ENCODE results near the gene PRELID2.

PRELID2 gene

DNA sequence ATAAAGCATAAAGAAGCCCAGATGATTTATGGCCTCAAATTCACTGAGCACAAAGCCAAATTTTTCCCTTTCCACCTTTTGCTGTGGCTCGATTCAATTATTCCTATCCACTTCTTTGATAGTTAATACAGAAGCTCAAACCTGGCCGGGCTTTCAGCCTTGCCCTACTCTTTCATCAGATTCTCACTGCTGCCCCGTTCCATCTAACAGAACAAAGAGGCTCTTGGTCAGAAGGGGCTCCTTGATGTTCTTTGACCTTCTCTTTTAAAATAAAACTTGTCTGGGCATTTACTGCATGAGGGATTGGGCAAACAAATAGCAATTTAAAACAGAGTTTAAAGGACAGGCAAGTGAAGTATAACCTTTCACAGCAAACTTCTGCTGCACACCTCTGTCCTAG, 27.9 kb upstream of the PRELID2 start:
- TF ChIP-seq, protein P1, sequence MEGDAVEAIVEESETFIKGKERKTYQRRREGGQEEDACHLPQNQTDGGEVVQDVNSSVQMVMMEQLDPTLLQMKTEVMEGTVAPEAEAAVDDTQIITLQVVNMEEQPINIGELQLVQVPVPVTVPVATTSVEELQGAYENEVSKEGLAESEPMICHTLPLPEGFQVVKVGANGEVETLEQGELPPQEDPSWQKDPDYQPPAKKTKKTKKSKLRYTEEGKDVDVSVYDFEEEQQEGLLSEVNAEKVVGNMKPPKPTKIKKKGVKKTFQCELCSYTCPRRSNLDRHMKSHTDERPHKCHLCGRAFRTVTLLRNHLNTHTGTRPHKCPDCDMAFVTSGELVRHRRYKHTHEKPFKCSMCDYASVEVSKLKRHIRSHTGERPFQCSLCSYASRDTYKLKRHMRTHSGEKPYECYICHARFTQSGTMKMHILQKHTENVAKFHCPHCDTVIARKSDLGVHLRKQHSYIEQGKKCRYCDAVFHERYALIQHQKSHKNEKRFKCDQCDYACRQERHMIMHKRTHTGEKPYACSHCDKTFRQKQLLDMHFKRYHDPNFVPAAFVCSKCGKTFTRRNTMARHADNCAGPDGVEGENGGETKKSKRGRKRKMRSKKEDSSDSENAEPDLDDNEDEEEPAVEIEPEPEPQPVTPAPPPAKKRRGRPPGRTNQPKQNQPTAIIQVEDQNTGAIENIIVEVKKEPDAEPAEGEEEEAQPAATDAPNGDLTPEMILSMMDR (IDR thresholded peaks at IDR 0.05; ENCODE audit: borderline replicate concordance, insufficient read depth, low read depth, low read length) = no peak
- no peak overlapping the region for H3K4me3 ChIP-seq (ENCODE audit: low read depth, low read length)

- H3K4me3 ChIP-seq (ENCODE audit: low read depth, low read length) = no peak overlapping the region
- TF ChIP-seq, protein P1 (IDR thresholded peaks at IDR 0.05; ENCODE audit: borderline replicate concordance, insufficient read depth, low read depth, low read length) = 0 out of 2 replicates have a peak, but pooled peaks have one; percentile 5
Observed at GRCh38 chr5:145859897-145860296, 24.8 kb upstream of the PRELID2 start.

DNA sequence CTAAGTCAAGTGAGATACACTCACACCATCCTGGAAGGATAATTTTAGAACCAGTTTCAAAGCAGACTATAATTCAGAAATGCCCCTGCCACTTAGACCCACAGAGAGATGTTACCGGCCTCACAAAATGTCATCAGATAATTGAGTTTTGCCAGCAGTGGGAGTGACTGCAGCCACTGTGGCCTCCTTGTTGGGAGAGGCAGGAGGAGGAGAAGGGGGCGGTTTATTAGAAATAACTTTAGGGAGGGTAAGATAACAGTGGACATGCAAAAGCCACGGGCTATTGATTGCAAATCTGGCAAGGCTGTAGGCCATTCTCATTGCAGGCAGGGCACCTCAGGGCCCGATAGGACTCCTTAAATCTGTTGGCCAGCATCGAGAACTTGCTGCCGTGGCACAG, 24.3 kb upstream of the PRELID2 start:
- H3K4me3 ChIP-seq (ENCODE audit: low read depth, low read length) = no peak overlapping the region
- TF ChIP-seq, protein P1 (IDR thresholded peaks at IDR 0.05; ENCODE audit: borderline replicate concordance, insufficient read depth, low read depth, low read length) = no peak

DNA sequence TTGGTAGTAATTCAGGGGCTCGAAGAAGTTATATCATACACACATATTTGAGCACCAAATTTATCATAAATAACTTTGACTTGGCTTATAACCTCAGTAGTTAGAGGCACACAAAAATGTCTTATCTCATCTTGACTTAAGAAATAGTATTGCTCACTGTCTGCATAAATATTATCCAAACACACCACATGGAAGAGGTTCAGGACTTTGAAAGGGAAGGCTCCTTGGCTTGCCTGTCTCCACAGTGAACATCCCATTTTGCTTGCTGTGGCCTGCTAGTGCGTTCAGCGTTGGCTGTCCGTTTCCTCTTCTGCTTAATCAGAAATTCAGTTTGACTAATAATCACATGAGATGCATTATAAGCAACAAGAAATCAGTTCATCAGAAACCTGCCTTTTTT, 23.8 kb upstream of the PRELID2 start:
- TF ChIP-seq, protein P1 (IDR thresholded peaks at IDR 0.05; ENCODE audit: borderline replicate concordance, insufficient read depth, low read depth, low read length) = no peak
- no peak overlapping the region for H3K4me3 ChIP-seq (ENCODE audit: low read depth, low read length)

DNA sequence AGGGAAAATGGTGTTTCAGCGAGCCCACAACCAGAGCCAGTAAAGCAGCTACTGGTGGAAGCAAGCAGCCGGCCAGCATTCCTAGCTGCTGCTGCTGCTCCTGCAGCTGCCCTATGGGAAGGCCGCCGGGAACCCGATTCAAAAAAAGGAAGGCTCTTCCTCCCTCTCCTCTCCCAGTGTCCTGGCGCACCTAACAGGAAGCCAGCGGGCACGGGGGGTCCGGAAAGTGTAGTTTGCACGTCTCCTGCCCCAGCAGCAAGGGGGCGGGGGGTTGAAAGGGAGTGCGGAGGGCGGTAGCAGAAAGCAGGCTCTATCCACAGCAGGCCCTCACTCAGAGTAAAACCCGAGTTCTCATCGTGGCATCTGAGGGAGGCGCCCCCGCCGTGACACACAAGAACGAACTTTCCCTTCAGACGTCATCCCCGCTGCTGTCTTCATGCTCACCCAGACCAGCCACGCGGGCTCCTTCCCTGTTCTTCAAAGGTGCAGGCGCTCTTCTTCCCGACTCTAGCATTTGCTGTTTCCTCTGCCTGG, 21.2 kb upstream of the PRELID2 start:
- TF ChIP-seq, protein P1 (IDR thresholded peaks at IDR 0.05; ENCODE audit: borderline replicate concordance, insufficient read depth, low read depth, low read length) = no peak
- H3K4me3 ChIP-seq (ENCODE audit: low read depth, low read length) = no peak overlapping the region

DNA sequence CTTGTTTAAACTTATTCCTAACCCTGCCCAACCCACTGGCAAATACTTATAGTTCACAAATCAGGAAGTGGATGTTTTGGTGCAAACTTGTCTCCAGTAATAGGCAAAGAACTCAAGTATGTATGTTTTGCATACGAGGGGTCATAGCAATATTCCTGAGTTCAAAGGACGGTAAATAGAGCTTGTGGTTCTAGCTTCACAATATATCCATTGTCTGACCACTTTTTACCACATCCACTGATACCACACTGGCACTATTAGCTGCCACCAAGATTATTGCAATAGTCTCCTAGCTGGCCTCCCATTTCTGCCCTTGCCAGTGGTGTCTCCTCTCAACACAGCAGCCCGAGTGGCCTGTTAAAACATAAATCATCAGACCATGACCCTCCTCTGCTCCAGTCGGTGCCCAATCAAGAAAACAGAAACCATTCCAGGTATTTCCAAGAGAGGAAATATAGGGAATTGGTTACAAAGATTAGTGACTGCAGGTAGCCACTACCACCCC, 20.7 kb upstream of the PRELID2 start:
- no peak overlapping the region for H3K4me3 ChIP-seq (ENCODE audit: low read depth, low read length)
- TF ChIP-seq, protein P1 (IDR thresholded peaks at IDR 0.05; ENCODE audit: borderline replicate concordance, insufficient read depth, low read depth, low read length) = no peak

GRCh38 chr5:145854651-145855258, 19.6 kb upstream of the PRELID2 start:
- H3K4me3 ChIP-seq (ENCODE audit: low read depth, low read length) = no peak overlapping the region
- TF ChIP-seq, protein P1 (IDR thresholded peaks at IDR 0.05; ENCODE audit: borderline replicate concordance, insufficient read depth, low read depth, low read length) = no peak
